Adrenal gland (tissue), 12 donors: ENCODE results near the gene ARSJ. TPM values are rescaled to one million over a fixed set of nuclear protein-coding genes. Genes with fewer than 3 reads are reported as not detected.

Source experiments
- DNase-seq, 7 donors: peaks; one replicate each; pipeline ENCODE4 v3.0.0-alpha.2; 2019 to 2020
- H3K27ac ChIP-seq, 5 donors: fragments of 200-600 bp; sonication (generic) in 4 of 5; 1 replicate in 3 of 5; 2 replicates in 2 of 5; pipeline versions ENCODE4 v1.5.1 to v1.8.0; 2016 to 2020; ENCODE audit warnings: mild to moderate bottlenecking in 1 of 5
- H3K27me3 ChIP-seq: fragments of 200-600 bp; 2 replicates; pipeline ENCODE4 v1.8.0; 2021
- H3K36me3 ChIP-seq, 2 donors: fragments of 200-600 bp; replicated peaks in 1 of 2; 1 replicate in 1 of 2; 2 replicates in 1 of 2; pipeline versions ENCODE4 v1.5.1 to v1.8.0; 2018 to 2022
- H3K4me1 ChIP-seq, 2 donors: fragments of 200-600 bp; replicated peaks in 1 of 2; 1 replicate in 1 of 2; 2 replicates in 1 of 2; pipeline versions ENCODE4 v1.5.1 to v1.8.0; 2018 to 2021
- H3K4me3 ChIP-seq, 4 donors: fragments of 200-600 bp; sonication (generic) in 3 of 4; one replicate each; pipeline ENCODE4 v1.5.1; 2016 to 2018
- H3K9me3 ChIP-seq, 3 donors: fragments of 200-600 bp; sonication (generic) in 1 of 3; replicated peaks in 1 of 3; 1 replicate in 2 of 3; 2 replicates in 1 of 3; pipeline versions ENCODE4 v1.5.1 to v1.8.0; 2016 to 2021
- CTCF ChIP-seq, 6 experiments: fragments of 450-650 bp in 4 of 6; fragments of 200-600 bp in 2 of 6; sonication (generic) in 1 of 6; IDR thresholded peaks; 1 replicate in 5 of 6; 2 replicates in 1 of 6; pipeline versions ENCODE4 v1.5.1 to v1.8.0; 2016 to 2021; ENCODE audit warnings: antibody characterized with exemption in 6 of 6, mild to moderate bottlenecking in 2 of 6, moderate library complexity in 1 of 6
- POLR2A ChIP-seq, 2 donors: fragments of 450-650 bp; IDR thresholded peaks; one replicate each; pipeline ENCODE4 v1.6.1; 2017; ENCODE audit warnings: antibody characterized with exemption in 2 of 2, mild to moderate bottlenecking in 2 of 2, moderate library complexity in 1 of 2
- WGBS, 4 donors: extraction: QIAGEN DNeasy Blood & Tissue Kit in 2 of 4; methylation state at CpG; one replicate each; pipeline versions ENCODE4 v1.1.5 to v1.1.7; 2013 to 2017; 5-methylcytosine and 5-hydroxymethylcytosine counted together
- intact Hi-C, 2 donors: fragments of 100-400 bp; cut with DNase I; formaldehyde crosslinking; loops; one replicate each; pipeline versions ENCODE4 v1.14.1 to v1.15.0; 2022 to 2023
- polyA plus RNA-seq, 3 donors: library from polyadenylated mRNA; stranded (reverse); fragments of 200-250 nt in 2 of 3; fragments of 350-450 nt in 1 of 3; fragmentation: Illumina TruSeq in 1 of 3; extraction: RNeasy Lipid Tissue Mini Kit (QIAGEN cat#74804) in 1 of 3; gene quantifications; one replicate each; pipeline ENCODE4 v1.2.3, GENCODE V29; 2013 to 2014
- total RNA-seq, 9 donors: library from RNA; depleted of rRNA in 4 of 9; stranded (reverse); fragments of >200 nt in 4 of 9; fragments of 120-200 nt in 1 of 9; fragmentation: NEBNext Ultra II Directional in 1 of 9; extraction: Animal tissue kit (Norgen Biotek cat#: 25700) in 1 of 9; gene quantifications; one replicate each; pipeline versions ENCODE4 v1.1.0 to v1.2.4, GENCODE V29; 2013 to 2023
- donor health status: healthy with polysubstance abuse.
- donor health status: Bipolar disorder and iron deficiency.
- donor health status: DM: yes; HTN: yes; CAD: no.
- donor health status: DM: no; HTN: no; CAD: no.
- donor health status: DM: no; HTN: no; CAD: no.
- donor health status: DM: yes; HTN: yes; CAD: no.

Gene ARSJ
- total and polyA plus RNA-seq, 12 donors: 0.48 to 6.1 (median 3.0) TPM

DNA sequence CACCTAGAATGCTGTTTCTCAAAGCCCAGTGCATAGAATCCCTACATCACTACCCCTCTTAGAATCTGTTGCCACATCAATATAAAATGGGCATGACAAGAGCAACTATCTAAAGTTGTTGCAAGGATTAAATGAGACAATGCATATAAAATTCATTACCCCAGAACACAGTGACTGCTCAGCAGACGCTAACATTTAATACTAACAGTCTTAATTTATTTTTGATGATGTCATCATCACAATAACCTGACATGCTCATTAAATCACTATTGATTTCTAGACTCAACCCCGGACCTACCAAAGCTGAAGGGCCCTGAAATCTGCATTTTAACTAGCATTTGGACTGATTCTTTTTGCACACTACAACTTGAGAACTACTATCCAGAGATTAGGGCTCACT is 3.9 kb downstream of the ARSJ start:
- Histone ChIP-seq H3K27me3 (no peaks in the 10 kb centered on the region), H3K4me3 (no peak overlapping the region), H3K4me1 (peaks cover 10 to 16% of the 10 kb centered on the region in 2 donors), H3K9me3 (no peaks in the 10 kb centered on the region), H3K36me3 (no peaks in the 10 kb centered on the region), H3K27ac (peak overlapping the region in 1 of 5 donors; percentile 26)
- DNase-seq: no peak
- WGBS, 4 donors: 68 to 83% (median 71%) methylated on average over 2 of the region's 2 CpGs
- TF ChIP-seq CTCF (IDR thresholded peaks at IDR 0.05) (no peak), POLR2A (IDR thresholded peaks at IDR 0.05) (no peak)
- intact Hi-C loops: no loop called here

GRCh38 chr4:113974467-113974866 is 5.0 kb downstream of the ARSJ start:
- H3K36me3 ChIP-seq: no peaks in the 10 kb centered on the region
- H3K4me1 ChIP-seq: peaks cover 4 to 9% of the 10 kb centered on the region in 2 donors
- no peak overlapping the region for H3K27ac ChIP-seq
- H3K4me3 ChIP-seq: no peak overlapping the region
- H3K27me3 ChIP-seq: no peaks in the 10 kb centered on the region
- no peak for DNase-seq
- intact Hi-C loops: no loop called here
- TF ChIP-seq CTCF (IDR thresholded peaks at IDR 0.05): no peak
- TF ChIP-seq POLR2A (IDR thresholded peaks at IDR 0.05): no peak
- H3K9me3 ChIP-seq: no peaks in the 10 kb centered on the region

DNA sequence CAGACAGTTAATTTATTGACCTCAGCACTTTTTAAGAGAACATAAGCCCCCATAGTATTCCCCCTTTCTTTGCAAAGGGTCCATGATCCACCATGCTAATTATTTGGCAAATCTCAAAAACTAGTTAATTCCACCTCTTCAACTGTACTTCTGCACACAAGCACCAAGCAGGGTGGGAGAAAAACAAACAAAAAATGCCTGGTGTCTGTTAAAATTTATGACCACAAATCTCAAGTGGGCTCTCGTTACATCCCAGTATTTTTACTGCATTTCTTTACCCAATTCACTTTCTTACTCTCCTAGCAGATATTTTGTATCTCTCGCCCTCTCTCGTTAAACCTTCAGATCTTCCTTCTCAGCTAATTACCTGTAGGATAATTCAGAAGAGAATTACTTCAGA is 6.1 kb downstream of the ARSJ start:
- intact Hi-C loops: no loop called here
- H3K9me3 ChIP-seq: no peaks in the 10 kb centered on the region
- WGBS, 4 donors: 82 to 87% (median 85%) methylated on average over 3 of the region's 3 CpGs
- TF ChIP-seq CTCF (IDR thresholded peaks at IDR 0.05) (no peak), POLR2A (IDR thresholded peaks at IDR 0.05) (no peak)
- no peaks in the 10 kb centered on the region for H3K27me3 ChIP-seq
- H3K4me3 ChIP-seq: no peak overlapping the region
- DNase-seq: no peak
- H3K4me1 ChIP-seq: peaks cover 4 to 9% of the 10 kb centered on the region in 2 donors
- H3K27ac ChIP-seq: no peak overlapping the region
- no peaks in the 10 kb centered on the region for H3K36me3 ChIP-seq

- intact Hi-C loops: no loop called here
- no peak for TF ChIP-seq CTCF (IDR thresholded peaks at IDR 0.05)
- no peak for TF ChIP-seq POLR2A (IDR thresholded peaks at IDR 0.05)
Observed at GRCh38 chr4:113972781-113973180, 6.7 kb downstream of the ARSJ start.

More at GRCh38 chr4:113972781-113973180, 6.7 kb downstream of the ARSJ start:
- 55 to 73% (median 66%) methylated on average over 4 of the region's 4 CpGs for WGBS, 4 donors
- no peaks in the 10 kb centered on the region for H3K9me3 ChIP-seq
- no peak overlapping the region for H3K4me3 ChIP-seq
- H3K27me3 ChIP-seq: no peaks in the 10 kb centered on the region
- no peak for DNase-seq
- no peak overlapping the region for H3K27ac ChIP-seq
- peaks cover 0 to 9% of the 10 kb centered on the region in 2 donors for H3K4me1 ChIP-seq
- H3K36me3 ChIP-seq: no peaks in the 10 kb centered on the region
